GM18520 (cell line): ENCODE results near the gene DHX38.

ENCODE experiments used
- ATAC-seq: cut with Tn5 transposase; IDR thresholded peaks from one replicate; pipeline ENCODE4 v1.9.1; 2021; ENCODE audit not compliant: unreplicated experiment

The DHX38 gene

GRCh38 chr16:72162105-72162692 lies 68.6 kb downstream of the DHX38 start:
- ATAC-seq = no peak
